Tibial artery (tissue), 4 donors: Measurements from ENCODE around the gene SHROOM3.

Experiments
- DNase-seq, 2 donors: peaks; one replicate each; pipeline ENCODE4 v3.0.0-alpha.2; 2019
- H3K27ac ChIP-seq, 2 donors: fragments of 200-600 bp; sonication (generic) in 1 of 2; 1 replicate in 1 of 2; 2 replicates in 1 of 2; pipeline ENCODE4 v1.5.1; 2018 to 2019; ENCODE audit warnings: mild to moderate bottlenecking in 1 of 2
- H3K27me3 ChIP-seq, 2 donors: fragments of 200-600 bp; sonication (generic) in 1 of 2; one replicate each; pipeline versions ENCODE4 v1.5.1 to v1.6.0; 2016 to 2019
- H3K36me3 ChIP-seq, 3 donors: fragments of 200-600 bp; sonication (generic) in 2 of 3; one replicate each; pipeline ENCODE4 v1.5.1; 2016 to 2019; ENCODE audit warnings: mild to moderate bottlenecking in 2 of 3
- H3K4me1 ChIP-seq, 4 donors: fragments of 200-600 bp; sonication (generic) in 2 of 4; 1 replicate in 3 of 4; 2 replicates in 1 of 4; pipeline ENCODE4 v1.5.1; 2016 to 2019
- H3K4me3 ChIP-seq, 2 donors: fragments of 200-600 bp; sonication (generic) in 1 of 2; 1 replicate in 1 of 2; 2 replicates in 1 of 2; pipeline ENCODE4 v1.5.1; 2018 to 2019; ENCODE audit warnings: mild to moderate bottlenecking in 2 of 2
- H3K9me3 ChIP-seq, 3 donors: fragments of 200-600 bp; sonication (generic) in 1 of 3; one replicate each; pipeline ENCODE4 v1.5.1; 2016 to 2019
- CTCF ChIP-seq, 2 experiments: fragments of 200-600 bp in 1 of 2; fragments of 450-650 bp in 1 of 2; IDR thresholded peaks; one replicate each; pipeline ENCODE4 v1.5.1; 2017 to 2019; ENCODE audit warnings: antibody characterized with exemption in 2 of 2, mild to moderate bottlenecking in 1 of 2, moderate library complexity in 1 of 2
- intact Hi-C: fragments of 100-400 bp; cut with DNase I; formaldehyde crosslinking; loops from one replicate; pipeline ENCODE4 v1.15.0; 2023; ENCODE audit warnings: low total_unique reads

SHROOM3 gene

GRCh38 chr4:76543378-76543777 lies 108.3 kb downstream of the SHROOM3 start:
- Histone ChIP-seq H3K4me3 (no peak overlapping the region), H3K9me3 (no peaks in the 10 kb centered on the region), H3K36me3 (no peaks in the 10 kb centered on the region), H3K27ac (no peak overlapping the region), H3K4me1 (peaks cover 0 to 23% (median 11%) of the 10 kb centered on the region in 4 donors), H3K27me3 (no peaks in the 10 kb centered on the region)
- DNase-seq, result no peak
- no peak for TF ChIP-seq CTCF (IDR thresholded peaks at IDR 0.05)
- intact Hi-C loops, result no loop called here

GRCh38 chr4:76544725-76545124 lies 109.7 kb downstream of the SHROOM3 start:
- Histone ChIP-seq H3K36me3 (no peaks in the 10 kb centered on the region), H3K27ac (no peak overlapping the region), H3K4me1 (peaks cover 0 to 23% (median 11%) of the 10 kb centered on the region in 4 donors), H3K27me3 (no peaks in the 10 kb centered on the region), H3K4me3 (no peak overlapping the region), H3K9me3 (no peaks in the 10 kb centered on the region)
- DNase-seq, result no peak
- intact Hi-C loops, result no loop called here
- TF ChIP-seq CTCF (IDR thresholded peaks at IDR 0.05), result no peak

- TF ChIP-seq CTCF (IDR thresholded peaks at IDR 0.05), result no peak
- no peaks in the 10 kb centered on the region for H3K27me3 ChIP-seq
- intact Hi-C loops, result no loop called here
- H3K36me3 ChIP-seq, result no peaks in the 10 kb centered on the region
- no peaks in the 10 kb centered on the region for H3K9me3 ChIP-seq
- DNase-seq, result no peak
- H3K4me3 ChIP-seq, result no peak overlapping the region
- no peak overlapping the region for H3K27ac ChIP-seq
- H3K4me1 ChIP-seq, result peaks cover 0 to 17% (median 9%) of the 10 kb centered on the region in 4 donors
Observed at GRCh38 chr4:76545226-76545884, 110.3 kb downstream of the SHROOM3 start.

- intact Hi-C loops, result no loop called here
- no peaks in the 10 kb centered on the region for H3K9me3 ChIP-seq
- H3K4me3 ChIP-seq, result no peak overlapping the region
- DNase-seq, result no peak
- H3K4me1 ChIP-seq, result peaks cover 0 to 13% (median 9%) of the 10 kb centered on the region in 4 donors
- TF ChIP-seq CTCF (IDR thresholded peaks at IDR 0.05), result no peak
- H3K27me3 ChIP-seq, result no peaks in the 10 kb centered on the region
- peak overlapping the region in 1 of 2 donors; percentile 27 for H3K27ac ChIP-seq
- no peaks in the 10 kb centered on the region for H3K36me3 ChIP-seq
Observed at GRCh38 chr4:76546327-76546726, 111.3 kb downstream of the SHROOM3 start.

- intact Hi-C loops, result no loop called here
- Histone ChIP-seq H3K4me3 (no peak overlapping the region), H3K27ac (peak overlapping the region in 1 of 2 donors; percentile 27), H3K9me3 (no peaks in the 10 kb centered on the region), H3K27me3 (no peaks in the 10 kb centered on the region), H3K4me1 (peaks cover 0 to 13% (median 9%) of the 10 kb centered on the region in 4 donors), H3K36me3 (no peaks in the 10 kb centered on the region)
- DNase-seq, result peak in 1 of 2 donors; percentile 34
- TF ChIP-seq CTCF (IDR thresholded peaks at IDR 0.05), result no peak
Observed at GRCh38 chr4:76546759-76547742, 112.0 kb downstream of the SHROOM3 start.
